Calu3 (cell line): Measurements from ENCODE around the gene RAPGEF4. TPM values are rescaled to one million over a fixed set of nuclear protein-coding genes. Genes with fewer than 3 reads are reported as not detected.

Source experiments
- BruUV-seq: library from RNA; stranded (reverse); fragments of 400-500 nt; replicated peaks from 2 replicates; lab custom pipeline; 2021; lab: Mats Ljungman, UMichigan
- CTCF ChIA-PET: fragments of 300-600 bp; sonication (Branson Sonifier 250); formaldehyde crosslinking; loops from one replicate; lab custom pipeline; 2022; ENCODE audit warnings: antibody characterized with exemption; lab: Charles Lee
- DNase-seq: peaks from one replicate; pipeline ENCODE4 v3.0.0; 2022
- H3K27ac Mint-ChIP-seq: one replicate; pipeline ENCODE4 v1.8.0; 2022; ENCODE audit warnings: mixed read lengths; ENCODE audit not compliant: unreplicated experiment
- H3K27me3 Mint-ChIP-seq: one replicate; pipeline ENCODE4 v1.8.0; 2022; ENCODE audit warnings: mixed read lengths; ENCODE audit not compliant: unreplicated experiment
- H3K36me3 Mint-ChIP-seq: one replicate; pipeline ENCODE4 v1.8.0; 2022; ENCODE audit warnings: mild to moderate bottlenecking, moderate library complexity, mixed read lengths; ENCODE audit not compliant: insufficient read depth, unreplicated experiment
- H3K4me1 Mint-ChIP-seq: one replicate; pipeline ENCODE4 v1.8.0; 2022; ENCODE audit warnings: mild to moderate bottlenecking, low read depth, mixed read lengths; ENCODE audit not compliant: unreplicated experiment
- H3K4me3 Mint-ChIP-seq: one replicate; pipeline ENCODE4 v1.8.0; 2022; ENCODE audit warnings: mild to moderate bottlenecking, low read depth, moderate library complexity, mixed read lengths; ENCODE audit not compliant: unreplicated experiment
- H3K9me3 Mint-ChIP-seq: one replicate; pipeline ENCODE4 v1.8.0; 2022; ENCODE audit warnings: low read depth, mixed read lengths; ENCODE audit not compliant: unreplicated experiment
- intact Hi-C: fragments of 100-400 bp; cut with micrococcal nuclease; formaldehyde crosslinking; loops from one replicate; pipeline ENCODE4 v1.10.0; 2022; ENCODE audit not compliant: unreplicated experiment
- total RNA-seq: library from RNA; stranded (reverse); gene quantifications from 2 replicates; pipeline ENCODE4 v1.2.3, GENCODE V29; 2022
- TF ChIP-seq, protein P1 (sequence below): fragments of 200-600 bp; IDR thresholded peaks from one replicate; pipeline ENCODE4 v1.8.0; 2022; ENCODE audit warnings: antibody characterized with exemption; ENCODE audit not compliant: unreplicated experiment

RAPGEF4 gene
- total RNA-seq, 1 experiment from 2014 or later, result 1.8 TPM

DNA sequence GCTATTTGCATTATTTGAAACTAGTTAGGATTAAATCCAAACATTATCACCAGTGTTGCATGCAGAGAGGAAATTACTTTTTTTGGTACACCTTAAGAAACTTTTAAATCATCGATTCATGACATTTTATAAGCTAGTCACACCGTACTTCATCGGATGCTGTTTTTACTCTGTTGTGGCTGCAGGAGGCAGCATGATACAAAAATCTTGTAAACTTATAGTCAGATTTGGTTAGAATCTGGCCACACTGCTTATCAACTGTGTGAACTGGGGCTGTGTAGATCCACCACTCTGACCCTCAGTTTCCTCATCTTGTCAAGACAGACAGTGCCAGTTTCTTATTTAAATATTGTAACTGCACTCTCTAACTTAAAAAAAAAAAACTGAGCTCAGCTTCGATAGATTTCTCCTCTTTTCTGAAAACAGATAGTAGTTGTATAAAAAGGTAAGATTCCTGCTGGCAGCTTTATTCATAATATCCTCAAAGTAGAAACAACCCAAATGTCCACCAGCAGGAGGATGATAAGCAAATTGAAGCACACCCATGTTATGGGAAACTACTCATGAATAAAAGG lies 77.8 kb downstream of the RAPGEF4 start:
- DNase-seq, result no peak
- Mint-ChIP-seq H3K36me3 (no peaks in the 10 kb centered on the region), H3K27ac (no peak overlapping the region), H3K9me3 (no peaks in the 10 kb centered on the region), H3K27me3 (peaks cover 25% of the 10 kb centered on the region), H3K4me1 (no peaks in the 10 kb centered on the region), H3K4me3 (no peak overlapping the region)
- BruUV-seq, result no TSS peak
- intact Hi-C loops, result loop anchor here (1.0 to 5.0 kb wide), 3 partner anchors 43 to 584 kb away; no protein-coding TSS in a partner anchor
- TF ChIP-seq, protein P1, sequence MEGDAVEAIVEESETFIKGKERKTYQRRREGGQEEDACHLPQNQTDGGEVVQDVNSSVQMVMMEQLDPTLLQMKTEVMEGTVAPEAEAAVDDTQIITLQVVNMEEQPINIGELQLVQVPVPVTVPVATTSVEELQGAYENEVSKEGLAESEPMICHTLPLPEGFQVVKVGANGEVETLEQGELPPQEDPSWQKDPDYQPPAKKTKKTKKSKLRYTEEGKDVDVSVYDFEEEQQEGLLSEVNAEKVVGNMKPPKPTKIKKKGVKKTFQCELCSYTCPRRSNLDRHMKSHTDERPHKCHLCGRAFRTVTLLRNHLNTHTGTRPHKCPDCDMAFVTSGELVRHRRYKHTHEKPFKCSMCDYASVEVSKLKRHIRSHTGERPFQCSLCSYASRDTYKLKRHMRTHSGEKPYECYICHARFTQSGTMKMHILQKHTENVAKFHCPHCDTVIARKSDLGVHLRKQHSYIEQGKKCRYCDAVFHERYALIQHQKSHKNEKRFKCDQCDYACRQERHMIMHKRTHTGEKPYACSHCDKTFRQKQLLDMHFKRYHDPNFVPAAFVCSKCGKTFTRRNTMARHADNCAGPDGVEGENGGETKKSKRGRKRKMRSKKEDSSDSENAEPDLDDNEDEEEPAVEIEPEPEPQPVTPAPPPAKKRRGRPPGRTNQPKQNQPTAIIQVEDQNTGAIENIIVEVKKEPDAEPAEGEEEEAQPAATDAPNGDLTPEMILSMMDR, result peak; percentile 32
- CTCF ChIA-PET, result interaction anchor here (0.6 to 2.0 kb wide), 14 partner anchors 11 to 737 kb away, joined by 3 to 41 read pairs (median 4); no protein-coding TSS in a partner anchor

DNA sequence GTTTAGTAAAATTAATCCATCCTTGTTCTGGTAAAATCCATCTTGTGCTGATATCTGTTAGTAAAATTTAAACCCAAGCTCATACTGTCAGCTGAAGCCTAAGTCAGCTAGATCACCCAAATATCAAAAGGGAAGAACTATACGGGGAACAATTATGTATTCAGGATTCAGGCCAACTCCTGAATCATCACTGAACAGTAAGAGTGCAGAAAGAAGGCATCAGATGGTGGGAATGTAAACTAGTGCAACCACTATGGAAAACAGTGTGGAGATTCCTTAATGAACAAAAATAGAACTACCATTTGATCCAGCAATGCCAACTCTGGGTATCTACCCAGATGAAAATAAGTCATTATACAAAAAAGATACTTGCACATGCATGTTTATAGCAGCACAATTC lies 81.8 kb downstream of the RAPGEF4 start:
- Mint-ChIP-seq H3K9me3 (no peaks in the 10 kb centered on the region), H3K36me3 (no peaks in the 10 kb centered on the region), H3K4me1 (no peaks in the 10 kb centered on the region), H3K4me3 (no peak overlapping the region), H3K27me3 (peaks cover 11% of the 10 kb centered on the region), H3K27ac (no peak overlapping the region)
- CTCF ChIA-PET, result no interaction called here
- TF ChIP-seq, protein P1, result no peak
- BruUV-seq, result no TSS peak
- DNase-seq, result no peak
- intact Hi-C loops, result no loop called here

DNA sequence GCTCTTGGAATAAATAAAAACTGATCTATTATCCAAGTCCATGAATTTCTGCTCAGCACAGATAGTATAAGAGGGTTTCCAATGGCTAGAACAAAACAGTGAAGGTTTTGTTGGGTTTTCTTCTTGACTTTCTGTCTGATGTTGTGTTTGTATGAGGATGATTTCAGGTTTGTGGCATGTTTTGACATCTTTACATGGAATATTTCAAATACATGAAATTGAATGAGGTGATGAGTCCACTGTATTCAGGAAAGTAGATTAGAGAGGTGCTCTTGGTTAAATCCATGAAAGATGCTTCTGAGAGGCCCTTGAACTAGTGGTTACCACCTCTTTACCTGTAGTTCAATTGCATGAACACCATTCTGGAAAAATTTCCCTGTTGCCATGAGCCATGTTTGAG lies 84.3 kb downstream of the RAPGEF4 start:
- Mint-ChIP-seq H3K36me3 (no peaks in the 10 kb centered on the region), H3K27ac (no peak overlapping the region), H3K27me3 (peaks cover 36% of the 10 kb centered on the region), H3K4me3 (no peak overlapping the region), H3K9me3 (no peaks in the 10 kb centered on the region), H3K4me1 (no peaks in the 10 kb centered on the region)
- intact Hi-C loops, result no loop called here
- TF ChIP-seq, protein P1, result no peak
- DNase-seq, result no peak
- BruUV-seq, result no TSS peak
- CTCF ChIA-PET, result interaction anchor here (0.7 kb wide), 1 partner anchor 1384 kb away, joined by 3 read pairs; no protein-coding TSS in a partner anchor

DNA sequence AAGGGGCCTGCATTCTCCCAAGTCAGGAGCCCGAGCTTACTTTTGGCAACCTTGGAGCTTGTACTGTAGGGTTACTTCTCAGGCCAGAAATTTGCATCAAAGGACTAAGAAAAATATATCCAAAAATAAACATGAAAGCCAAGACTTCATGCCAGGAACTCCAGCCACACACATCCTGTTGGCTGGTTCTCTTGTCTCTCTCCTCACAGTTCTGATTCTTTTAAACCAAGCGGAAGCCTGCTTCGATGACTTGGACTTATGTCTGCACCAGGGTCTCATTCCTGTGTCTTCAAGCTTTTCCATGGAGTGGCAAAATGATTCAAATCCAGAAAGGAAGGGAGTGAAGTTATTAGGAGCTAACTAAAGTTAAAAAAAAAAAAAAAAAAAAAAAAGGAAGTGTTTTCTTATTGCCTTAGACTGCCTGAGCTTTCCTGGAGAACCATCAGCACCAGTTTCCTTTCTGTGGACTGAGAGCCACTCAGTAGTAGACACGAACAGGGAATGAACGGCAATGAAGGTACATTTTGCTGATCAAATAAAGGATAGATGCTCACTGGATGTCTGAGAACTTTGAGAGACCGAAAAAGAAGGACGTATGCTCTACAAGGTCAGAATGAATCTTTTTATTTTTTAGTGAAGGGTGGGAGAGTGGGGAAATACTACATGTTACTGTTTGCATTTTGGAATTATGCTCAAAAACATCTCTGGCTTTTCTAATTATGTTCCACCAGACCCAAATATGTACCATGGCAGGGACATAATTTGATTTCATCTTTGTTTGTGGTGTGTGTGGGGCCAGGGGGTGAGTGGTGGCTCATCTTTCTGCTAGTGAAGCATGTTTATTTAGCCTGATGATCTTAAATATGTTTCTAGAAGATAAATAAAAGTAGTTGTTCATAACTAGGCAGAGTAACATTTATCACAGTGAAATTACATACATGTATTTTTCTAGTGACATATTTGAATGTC lies 86.0 kb downstream of the RAPGEF4 start:
- DNase-seq, result no peak
- CTCF ChIA-PET, result no interaction called here
- TF ChIP-seq, protein P1, result no peak
- H3K9me3 Mint-ChIP-seq, result no peaks in the 10 kb centered on the region
- no peaks in the 10 kb centered on the region for H3K36me3 Mint-ChIP-seq
- no peaks in the 10 kb centered on the region for H3K4me1 Mint-ChIP-seq
- H3K27me3 Mint-ChIP-seq, result peaks cover 36% of the 10 kb centered on the region
- no TSS peak for BruUV-seq
- no peak overlapping the region for H3K4me3 Mint-ChIP-seq
- no peak overlapping the region for H3K27ac Mint-ChIP-seq
- intact Hi-C loops, result no loop called here
